Hematopoietic multipotent progenitor cell treated with erythropoietin and hydrocortisone succinate and interleukin-3 and kit ligand, for 4 days (in vitro differentiated cells): ENCODE measurements around the gene SCARB1.
"Not testable (repeated sequence)": the region's sequence is repeated elsewhere in the genome, so short reads cannot be mapped to it uniquely, and the experiment has no call there.

ENCODE experiments used
- DNase-seq: peaks from one replicate; pipeline ENCODE4 v3.0.0-alpha.2; 2015

Gene SCARB1

GRCh38 chr12:124863416-124864325, at the start of gene SCARB1:
Gene SCARB1, minus strand, starts transcription at chr12:124863864. Its CDS starts 144 bp downstream, at chr12:124863720.
- DNase-seq: peak; percentile 96

GRCh38 chr12:124912529-124913287, 49.0 kb upstream of the SCARB1 start:
- not testable (repeated sequence) for DNase-seq

GRCh38 chr12:124911521-124911920, 47.9 kb upstream of the SCARB1 start:
- not testable (repeated sequence) for DNase-seq

GRCh38 chr12:124910561-124911478, 47.2 kb upstream of the SCARB1 start:
- no peak for DNase-seq

GRCh38 chr12:124909831-124910560, 46.3 kb upstream of the SCARB1 start:
- no peak for DNase-seq

GRCh38 chr12:124906606-124907261, 43.1 kb upstream of the SCARB1 start:
- peak; percentile 97 for DNase-seq

- peak; percentile 50 for DNase-seq
Measured at GRCh38 chr12:124904306-124905098, 40.8 kb upstream of the SCARB1 start.

- no peak for DNase-seq
Measured at GRCh38 chr12:124902916-124903315, 39.3 kb upstream of the SCARB1 start.

- DNase-seq: no peak
Measured at GRCh38 chr12:124901003-124901402, 37.3 kb upstream of the SCARB1 start.

- not testable (repeated sequence) for DNase-seq
Measured at GRCh38 chr12:124900345-124900795, 36.7 kb upstream of the SCARB1 start.

GRCh38 chr12:124898923-124899294, 35.2 kb upstream of the SCARB1 start:
- no peak for DNase-seq

GRCh38 chr12:124898200-124898922, 34.7 kb upstream of the SCARB1 start:
- DNase-seq: peak; percentile 90

GRCh38 chr12:124896461-124896860, 32.8 kb upstream of the SCARB1 start:
- DNase-seq: no peak

GRCh38 chr12:124893792-124894516, 30.3 kb upstream of the SCARB1 start:
- DNase-seq: no peak

- no peak for DNase-seq
Measured at GRCh38 chr12:124888260-124888659, 24.6 kb upstream of the SCARB1 start.

GRCh38 chr12:124887766-124888165, 24.1 kb upstream of the SCARB1 start:
- DNase-seq: not testable (repeated sequence)

GRCh38 chr12:124884587-124885438, 21.1 kb upstream of the SCARB1 start:
- DNase-seq: peak; percentile 92
